GM12878 (cell line): ENCODE data around the gene RASGRP3. TPM values are rescaled to one million over a fixed set of nuclear protein-coding genes. Genes with fewer than 3 reads are reported as not detected.

Experiments used
- BCLAF1 ChIP-seq: fragments of 450-650 bp; IDR thresholded peaks from 2 replicates; pipeline ENCODE4 v1.6.1; 2017; ENCODE audit warnings: antibody characterized with exemption, mild to moderate bottlenecking, moderate library complexity
- CEBPB ChIP-seq, 2 experiments: fragments of 150-350 bp in 1 of 2; IDR thresholded peaks; 2 replicates each; pipeline ENCODE4 v1.6.1; 2012 to 2014; ENCODE audit warnings: low read depth in 2 of 2, low read length in 2 of 2, borderline replicate concordance in 1 of 2, inconsistent platforms in 1 of 2
- DPF2 ChIP-seq: fragments of 450-650 bp; IDR thresholded peaks from 2 replicates; pipeline ENCODE4 v1.6.1; 2017; ENCODE audit warnings: mild to moderate bottlenecking
- ESRRA ChIP-seq: IDR thresholded peaks from 2 replicates; pipeline ENCODE4 v1.6.1; 2012; ENCODE audit warnings: mild to moderate bottlenecking, low read length, improper control_type of control experiment
- IKZF2 ChIP-seq, 2 experiments: fragments of 450-650 bp; IDR thresholded peaks; 2 replicates each; pipeline ENCODE4 v1.6.1; 2017; ENCODE audit warnings: mild to moderate bottlenecking in 2 of 2, moderate library complexity in 2 of 2
- JUNB ChIP-seq: IDR thresholded peaks from 2 replicates; pipeline ENCODE4 v1.6.1; 2016; ENCODE audit warnings: antibody characterized with exemption, mild to moderate bottlenecking
- MEF2B ChIP-seq: fragments of 450-650 bp; IDR thresholded peaks from 2 replicates; pipeline ENCODE4 v1.6.1; 2018; ENCODE audit warnings: mild to moderate bottlenecking, moderate library complexity; ENCODE audit not compliant: partially characterized antibody, poor library complexity, severe bottlenecking
- MLLT1 ChIP-seq: fragments of 450-650 bp; IDR thresholded peaks from 2 replicates; pipeline ENCODE4 v1.6.1; 2016; ENCODE audit warnings: mild to moderate bottlenecking
- NFIC ChIP-seq: IDR thresholded peaks from 2 replicates; pipeline ENCODE4 v1.6.1; 2012; ENCODE audit warnings: low read depth, mild to moderate bottlenecking, inconsistent platforms, low read length, moderate library complexity
- NR2C1 ChIP-seq: fragments of 450-650 bp; IDR thresholded peaks from 2 replicates; pipeline ENCODE4 v1.6.1; 2017; ENCODE audit warnings: antibody characterized with exemption, mild to moderate bottlenecking, moderate library complexity
- POU2F2 ChIP-seq: IDR thresholded peaks from 3 replicates; pipeline ENCODE4 v1.6.1; 2011; ENCODE audit warnings: low read depth, mild to moderate bottlenecking, low read length, borderline replicate concordance
- SMARCA5 ChIP-seq: fragments of 450-650 bp; IDR thresholded peaks from 2 replicates; pipeline ENCODE4 v1.6.1; 2017; ENCODE audit warnings: mild to moderate bottlenecking
- SUPT20H ChIP-seq: IDR thresholded peaks from 2 replicates; pipeline ENCODE4 v1.6.1; 2011; ENCODE audit warnings: low read depth, mild to moderate bottlenecking, low read length, moderate library complexity, borderline replicate concordance; ENCODE audit not compliant: control insufficient read depth
- TARDBP ChIP-seq: IDR thresholded peaks from 2 replicates; pipeline ENCODE4 v1.6.1; 2016; ENCODE audit warnings: borderline replicate concordance
- USF2 ChIP-seq: IDR thresholded peaks from 2 replicates; pipeline ENCODE4 v1.6.1; 2011; ENCODE audit warnings: low read depth, low read length, improper control_type of control experiment, borderline replicate concordance
- YY1 ChIP-seq: IDR thresholded peaks from 2 replicates; pipeline ENCODE4 v1.6.1; 2011; ENCODE audit warnings: low read depth, mild to moderate bottlenecking, low read length
- ZNF217 ChIP-seq: fragments of 450-650 bp; IDR thresholded peaks from 2 replicates; pipeline ENCODE4 v1.6.1; 2017; ENCODE audit warnings: antibody characterized with exemption, mild to moderate bottlenecking
- ZNF274 ChIP-seq: IDR thresholded peaks from one replicate; pipeline ENCODE4 v1.8.0; 2011; ENCODE audit not compliant: insufficient read length, insufficient read depth
- ZNF592 ChIP-seq: fragments of 450-650 bp; IDR thresholded peaks from 2 replicates; pipeline ENCODE4 v1.6.1; 2017; ENCODE audit warnings: mild to moderate bottlenecking, moderate library complexity
- polyA plus RNA-seq, 11 experiments: library from polyadenylated mRNA; depleted of rRNA in 4 of 11; unstranded in 6 of 11; stranded (reverse) in 5 of 11; fragments of >200 nt; fragmentation: Nextera tagmentation in 4 of 11; fragmentation: Illumina TruSeq in 1 of 11; extraction: Ambion mirVana in 4 of 11; extraction: Trizol in 1 of 11; gene quantifications; 1 replicate in 1 of 11; 2 replicates in 10 of 11; pipeline versions ENCODE4 v1.2.1 to v1.2.3, GENCODE V29; 2011 to 2016; ENCODE audit warnings: inconsistent platforms in 2 of 11, missing spikeins in 2 of 11, low read depth in 1 of 11
- total RNA-seq, 4 experiments: library from RNA; depleted of rRNA in 3 of 4; stranded (reverse); fragments of >200 nt in 3 of 4; fragmentation: Illumina TruSeq in 1 of 4; extraction: Trizol in 1 of 4; gene quantifications; 2 replicates each; pipeline versions ENCODE4 v1.2.1 to v1.2.3, GENCODE V29; 2013 to 2021
- TF ChIP-seq, protein P1 (sequence below): fragments of 450-650 bp; IDR thresholded peaks from 2 replicates; pipeline ENCODE4 v1.6.1; 2017; ENCODE audit warnings: low read depth, mild to moderate bottlenecking, moderate library complexity

The RASGRP3 gene
- total and polyA plus RNA-seq, 10 of the 15 experiments (the other 5 are each of a cell fraction or from before 2014, with no cell fraction given): 31.6 to 106 (median 64.7) TPM

- TF ChIP-seq TARDBP (no peak), POU2F2 (no peak), NFIC (peak; percentile 92), SMARCA5 (no peak), YY1 (no peak), JUNB (peak; percentile 80; the same call in 1 of the 2 replicates), MEF2B (no peak), SUPT20H (no peak), USF2 (no peak), ZNF217 (no peak), IKZF2 (IDR thresholded peaks at IDR 0.05) (peak in 1 of 2 experiments; percentile 20; a peak in 1 of 4 replicates), CEBPB (IDR thresholded peaks at IDR 0.05; ENCODE audit: borderline replicate concordance in 1 of 2, low read depth in 2 of 2, low read length in 2 of 2) (peak in 1 of 2 experiments; percentile 60; a peak in 1 of 4 replicates), ZNF592 (no peak), ESRRA (no peak), ZNF274 (no peak), BCLAF1 (no peak), MLLT1 (no peak), NR2C1 (no peak), DPF2 (peak; percentile 42; the same call in 1 of the 2 replicates)
- TF ChIP-seq, protein P1, sequence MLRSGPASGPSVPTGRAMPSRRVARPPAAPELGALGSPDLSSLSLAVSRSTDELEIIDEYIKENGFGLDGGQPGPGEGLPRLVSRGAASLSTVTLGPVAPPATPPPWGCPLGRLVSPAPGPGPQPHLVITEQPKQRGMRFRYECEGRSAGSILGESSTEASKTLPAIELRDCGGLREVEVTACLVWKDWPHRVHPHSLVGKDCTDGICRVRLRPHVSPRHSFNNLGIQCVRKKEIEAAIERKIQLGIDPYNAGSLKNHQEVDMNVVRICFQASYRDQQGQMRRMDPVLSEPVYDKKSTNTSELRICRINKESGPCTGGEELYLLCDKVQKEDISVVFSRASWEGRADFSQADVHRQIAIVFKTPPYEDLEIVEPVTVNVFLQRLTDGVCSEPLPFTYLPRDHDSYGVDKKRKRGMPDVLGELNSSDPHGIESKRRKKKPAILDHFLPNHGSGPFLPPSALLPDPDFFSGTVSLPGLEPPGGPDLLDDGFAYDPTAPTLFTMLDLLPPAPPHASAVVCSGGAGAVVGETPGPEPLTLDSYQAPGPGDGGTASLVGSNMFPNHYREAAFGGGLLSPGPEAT: no peak
These were observed 11.8 kb downstream of the RASGRP3 start (continued) for GRCh38 chr2:33488178-33488690.
